SK-N-SH (cell line): ENCODE measurements around the gene IST1. TPM values are rescaled to one million over a fixed set of nuclear protein-coding genes. Genes with fewer than 3 reads are reported as not detected.
"Not testable (repeated sequence)": the region's sequence is repeated elsewhere in the genome, so short reads cannot be mapped to it uniquely, and the experiment has no call there.

ENCODE experiments used
- CTCF ChIA-PET: fragments of 300-600, 350-600 bp; formaldehyde crosslinking; extraction: SDS; loops from one replicate; lab custom pipeline; 2021; lab: Yijun Ruan, JAX
- POLR2A ChIA-PET: fragments of 350-600 bp; sonication (Branson Sonifier 250); formaldehyde crosslinking; extraction: SDS; loops from one replicate; lab custom pipeline; 2020; ENCODE audit warnings: antibody characterized with exemption, inconsistent platforms; lab: Yijun Ruan, JAX
- DNase-seq: peaks from one replicate; pipeline ENCODE4 v3.0.0; 2012
- H2AFZ ChIP-seq: fragments of 200-600 bp; sonication (generic); 2 replicates; pipeline ENCODE4 v1.8.1; 2016; ENCODE audit warnings: antibody characterized with exemption, mild to moderate bottlenecking, low read depth
- H3F3A ChIP-seq: fragments of 200-600 bp; sonication (generic); replicated peaks from 2 replicates; pipeline ENCODE3; 2016; ENCODE audit warnings: antibody characterized with exemption, mild to moderate bottlenecking; ENCODE audit not compliant: insufficient read depth
- H3K27ac ChIP-seq, 2 experiments: fragments of 200-500 bp in 1 of 2; fragments of 200-600 bp in 1 of 2; sonication (Bioruptor generic) in 1 of 2; sonication (generic), shearing (Covaris generic) in 1 of 2; 2 replicates each; pipeline versions ENCODE4 v1.5.1 to v1.6.1; 2014 to 2016; ENCODE audit warnings: low read depth in 2 of 2, inconsistent platforms in 1 of 2, low read length in 1 of 2, mild to moderate bottlenecking in 1 of 2, mixed read lengths in 1 of 2
- H3K27me3 ChIP-seq: fragments of 200-600 bp; sonication (generic), shearing (Covaris generic); 2 replicates; pipeline ENCODE4 v1.6.1; 2016; ENCODE audit warnings: mixed run types; ENCODE audit not compliant: insufficient read depth
- H3K36me3 ChIP-seq, 2 experiments: fragments of 200-500 bp in 1 of 2; fragments of 200-600 bp in 1 of 2; sonication (Bioruptor generic) in 1 of 2; sonication (generic) in 1 of 2; replicated peaks in 1 of 2; 2 replicates each; pipeline versions ENCODE3 to v1.5.1; 2014 to 2016; ENCODE audit warnings: low read length in 1 of 2, mild to moderate bottlenecking in 1 of 2; ENCODE audit not compliant: insufficient read depth in 2 of 2, control insufficient read depth in 1 of 2
- H3K4me1 ChIP-seq, 2 experiments: fragments of 200-500 bp in 1 of 2; fragments of 200-600 bp in 1 of 2; sonication (Bioruptor generic) in 1 of 2; sonication (generic), shearing (Covaris generic) in 1 of 2; 2 replicates each; pipeline versions ENCODE4 v1.5.1 to v1.6.1; 2014 to 2016; ENCODE audit warnings: low read depth in 1 of 2, low read length in 1 of 2, mixed run types in 1 of 2; ENCODE audit not compliant: insufficient read depth in 2 of 2, control insufficient read depth in 1 of 2
- H3K4me2 ChIP-seq: fragments of 200-600 bp; sonication (generic), shearing (Covaris generic); 2 replicates; pipeline ENCODE4 v1.6.1; 2017; ENCODE audit warnings: mixed run types
- H3K4me3 ChIP-seq, 2 experiments: fragments of 200-500 bp in 1 of 2; fragments of 200-600 bp in 1 of 2; sonication (Bioruptor generic) in 1 of 2; sonication (generic), shearing (Covaris generic) in 1 of 2; 2 replicates each; pipeline versions ENCODE4 v1.5.1 to v1.8.1; 2014 to 2016; ENCODE audit warnings: low read depth in 2 of 2, inconsistent platforms in 1 of 2, low read length in 1 of 2, mild to moderate bottlenecking in 1 of 2, mixed read lengths in 1 of 2, moderate library complexity in 1 of 2
- H3K79me2 ChIP-seq: fragments of 200-600 bp; sonication (generic); 2 replicates; pipeline ENCODE4 v1.8.1; 2017; ENCODE audit warnings: mild to moderate bottlenecking; ENCODE audit not compliant: insufficient read depth
- H3K9ac ChIP-seq: fragments of 200-600 bp; sonication (generic); 2 replicates; pipeline ENCODE4 v1.6.1; 2017; ENCODE audit warnings: mixed run types
- H3K9me2 ChIP-seq: fragments of 200-600 bp; sonication (generic); 2 replicates; pipeline ENCODE4 v1.6.1; 2017; ENCODE audit warnings: mixed run types
- H3K9me3 ChIP-seq: fragments of 200-600 bp; sonication (generic); 2 replicates; pipeline ENCODE4 v1.6.1; 2017; ENCODE audit warnings: mixed run types, mild to moderate bottlenecking, moderate library complexity
- H4K20me1 ChIP-seq: fragments of 200-600 bp; sonication (generic); 2 replicates; pipeline ENCODE4 v1.6.1; 2017; ENCODE audit warnings: mild to moderate bottlenecking, mixed run types; ENCODE audit not compliant: insufficient read depth
- EZH2phosphoT487 ChIP-seq: fragments of 200-600 bp; sonication (generic); IDR thresholded peaks from 2 replicates; pipeline ENCODE4 v1.6.1; 2017; ENCODE audit warnings: low read depth, mixed run types, mild to moderate bottlenecking, antibody characterized with exemption, moderate library complexity, borderline replicate concordance
- FOSL2 ChIP-seq: IDR thresholded peaks from 2 replicates; pipeline ENCODE4 v1.4.0; 2012; ENCODE audit warnings: low read depth, mild to moderate bottlenecking, moderate library complexity, borderline replicate concordance
- GABPA ChIP-seq: IDR thresholded peaks from 2 replicates; pipeline ENCODE4 v1.4.0; 2012; ENCODE audit warnings: low read depth, mild to moderate bottlenecking
- MXI1 ChIP-seq: IDR thresholded peaks from 2 replicates; pipeline ENCODE4 v1.6.1; 2012; ENCODE audit warnings: mild to moderate bottlenecking, low read depth, low read length, improper control_type of control experiment
- NFIC ChIP-seq: IDR thresholded peaks from 2 replicates; pipeline ENCODE4 v1.4.0; 2012; ENCODE audit warnings: borderline replicate concordance
- NRF1 ChIP-seq: IDR thresholded peaks from 2 replicates; pipeline ENCODE4 v1.6.1; 2012; ENCODE audit warnings: low read depth, mild to moderate bottlenecking, low read length
- POLR2AphosphoS5 ChIP-seq: IDR thresholded peaks from 2 replicates; pipeline ENCODE4 v1.6.1; 2012; ENCODE audit warnings: low read depth, low read length
- RAD21 ChIP-seq: IDR thresholded peaks from 2 replicates; pipeline ENCODE4 v1.6.1; 2012; ENCODE audit warnings: mild to moderate bottlenecking, low read length
- RFX5 ChIP-seq: IDR thresholded peaks from 2 replicates; pipeline ENCODE4 v1.6.1; 2012; ENCODE audit warnings: mild to moderate bottlenecking, improper control_type of control experiment, low read length
- TAF1 ChIP-seq: IDR thresholded peaks from 2 replicates; pipeline ENCODE4 v1.6.1; 2012; ENCODE audit warnings: low read depth, mild to moderate bottlenecking, low read length, moderate library complexity, borderline replicate concordance
- ZBTB33 ChIP-seq: IDR thresholded peaks from 2 replicates; pipeline ENCODE4 v1.4.0; 2012; ENCODE audit warnings: low read depth, borderline replicate concordance
- WGBS: methylation state at CpG from one replicate; pipeline ENCODE4 v1.1.6; 2017; ENCODE audit warnings: low lambda C conversion rate; 5-methylcytosine and 5-hydroxymethylcytosine counted together
- polyA plus RNA-seq, 3 experiments: library from polyadenylated mRNA; depleted of rRNA; stranded (reverse); fragments of >200 nt; gene quantifications; 2 replicates each; pipeline ENCODE4 v1.2.3, GENCODE V29; 2012
- TF ChIP-seq, protein P1 (sequence below): IDR thresholded peaks from 2 replicates; pipeline ENCODE4; 2012
- TF ChIP-seq, protein P2 (sequence below): fragments of 150-350 bp; IDR thresholded peaks from 2 replicates; pipeline ENCODE4 v1.6.1; 2017; ENCODE audit warnings: antibody characterized with exemption, low read length, low read depth, borderline replicate concordance

The IST1 gene
- polyA plus RNA-seq, 1 of the 3 experiments (the other 2 are of a cell fraction) = 133 TPM

DNA sequence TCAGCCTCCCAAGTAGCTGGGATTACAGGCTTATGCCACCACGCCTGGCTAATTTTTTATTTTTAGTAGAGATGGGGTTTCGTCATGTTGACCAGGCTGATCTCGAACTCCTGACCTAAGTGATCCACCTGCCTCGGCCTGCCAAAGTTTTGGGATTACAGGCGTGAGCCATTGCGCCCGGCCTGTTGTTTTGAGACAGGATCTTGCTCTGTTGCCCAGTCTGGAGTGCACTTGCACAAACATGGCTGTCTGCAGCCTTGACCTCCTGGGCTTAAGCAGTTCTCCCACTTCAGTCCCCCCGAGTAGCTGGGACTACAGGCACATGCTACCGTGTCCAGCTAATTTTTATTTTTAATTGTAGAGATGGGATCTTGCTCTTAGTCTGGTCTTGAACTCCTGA, 8.9 kb downstream of the IST1 start (continued):
- TF ChIP-seq EZH2phosphoT487 = no peak
- TF ChIP-seq NRF1 = no peak
- no peak for TF ChIP-seq NFIC
- TF ChIP-seq TAF1 = no peak

- H3K27me3 ChIP-seq, H3K9me2 ChIP-seq, H3K9ac ChIP-seq, H3K4me3 ChIP-seq, H3K4me2 ChIP-seq, H3K4me1 ChIP-seq, CTCF ChIA-PET, DNase-seq, H3K27ac ChIP-seq, H3K9me3 ChIP-seq, H3F3A ChIP-seq, H2AFZ ChIP-seq: not testable (repeated sequence)
- Histone ChIP-seq H3K79me2 (peaks cover 100% of the 10 kb centered on the region), H4K20me1 (peaks cover 100% of the 10 kb centered on the region), H3K36me3 (peaks cover 0 to 27% of the 10 kb centered on the region in 2 experiments)
- POLR2A ChIA-PET = interaction anchor here (0.6 to 0.9 kb wide), 2 partner anchors 19 to 188 kb away, joined by 3 to 4 read pairs; partner anchors contain the start of genes DHX38 and TXNL4B
- WGBS = 95% methylated on average over 6 of the region's 6 CpGs
Measured at GRCh38 chr16:71905765-71906164, 10.4 kb downstream of the IST1 start.

DNA sequence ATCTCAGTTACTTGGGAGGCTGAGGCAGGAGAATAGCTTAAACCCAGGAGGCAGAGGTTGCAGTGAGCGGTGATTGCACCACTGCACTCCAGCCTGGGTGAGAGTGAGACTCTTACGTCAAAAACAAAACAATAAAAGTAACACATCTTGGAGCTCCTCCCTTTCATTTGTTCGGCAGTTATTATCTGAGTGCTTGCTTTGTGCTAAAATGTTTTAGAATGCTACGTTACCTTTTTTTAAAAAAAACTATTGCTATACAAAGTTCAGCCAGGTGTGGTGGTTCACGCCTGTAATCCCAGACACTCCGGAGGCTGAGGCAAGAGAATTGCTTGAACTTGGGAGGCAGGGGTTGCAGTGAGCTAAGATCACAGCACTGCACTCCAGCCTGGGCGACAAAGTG, 15.8 kb downstream of the IST1 start:
- H3K9me2 ChIP-seq = no peaks in the 10 kb centered on the region
- H3K9ac ChIP-seq = no peak overlapping the region
- H3K4me1 ChIP-seq = no peaks in the 10 kb centered on the region; a peak in 1 of 4 replicates
- no peak overlapping the region for H2AFZ ChIP-seq
- peaks cover 100% of the 10 kb centered on the region for H4K20me1 ChIP-seq
- H3K27me3 ChIP-seq = no peaks in the 10 kb centered on the region
- no peak overlapping the region for H3K27ac ChIP-seq
- ChIA-PET CTCF (no interaction called here), POLR2A (no interaction called here)
- TF ChIP-seq FOSL2 = no peak
- TF ChIP-seq ZBTB33 = no peak
- TF ChIP-seq RFX5 = no peak
- no peak for TF ChIP-seq GABPA
- TF ChIP-seq RAD21 = no peak
- no peak for TF ChIP-seq POLR2AphosphoS5
- TF ChIP-seq, protein P1, sequence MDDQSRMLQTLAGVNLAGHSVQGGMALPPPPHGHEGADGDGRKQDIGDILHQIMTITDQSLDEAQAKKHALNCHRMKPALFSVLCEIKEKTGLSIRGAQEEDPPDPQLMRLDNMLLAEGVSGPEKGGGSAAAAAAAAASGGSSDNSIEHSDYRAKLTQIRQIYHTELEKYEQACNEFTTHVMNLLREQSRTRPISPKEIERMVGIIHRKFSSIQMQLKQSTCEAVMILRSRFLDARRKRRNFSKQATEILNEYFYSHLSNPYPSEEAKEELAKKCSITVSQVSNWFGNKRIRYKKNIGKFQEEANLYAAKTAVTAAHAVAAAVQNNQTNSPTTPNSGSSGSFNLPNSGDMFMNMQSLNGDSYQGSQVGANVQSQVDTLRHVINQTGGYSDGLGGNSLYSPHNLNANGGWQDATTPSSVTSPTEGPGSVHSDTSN = no peak
- TF ChIP-seq, protein P2, sequence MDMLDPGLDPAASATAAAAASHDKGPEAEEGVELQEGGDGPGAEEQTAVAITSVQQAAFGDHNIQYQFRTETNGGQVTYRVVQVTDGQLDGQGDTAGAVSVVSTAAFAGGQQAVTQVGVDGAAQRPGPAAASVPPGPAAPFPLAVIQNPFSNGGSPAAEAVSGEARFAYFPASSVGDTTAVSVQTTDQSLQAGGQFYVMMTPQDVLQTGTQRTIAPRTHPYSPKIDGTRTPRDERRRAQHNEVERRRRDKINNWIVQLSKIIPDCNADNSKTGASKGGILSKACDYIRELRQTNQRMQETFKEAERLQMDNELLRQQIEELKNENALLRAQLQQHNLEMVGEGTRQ = no peak
- TF ChIP-seq MXI1 = no peak
- no peak overlapping the region for H3K4me2 ChIP-seq
- DNase-seq = no peak
- peaks cover 100% of the 10 kb centered on the region for H3K79me2 ChIP-seq
- no peaks in the 10 kb centered on the region for H3K9me3 ChIP-seq
- peaks cover under 1 to 26% of the 10 kb centered on the region in 2 experiments for H3K36me3 ChIP-seq
- H3F3A ChIP-seq = peaks cover 3% of the 10 kb centered on the region
- H3K4me3 ChIP-seq = no peak overlapping the region
- WGBS = 93% methylated on average over 7 of the region's 7 CpGs
